Skin of body (tissue), 2 donors: ENCODE results near the gene IQSEC3. TPM values are rescaled to one million over a fixed set of nuclear protein-coding genes. Genes with fewer than 3 reads are reported as not detected.
"Not testable (repeated sequence)": the region's sequence is repeated elsewhere in the genome, so short reads cannot be mapped to it uniquely, and the experiment has no call there.

Experiments
- DNase-seq: peaks from one replicate; lab custom pipeline; 2025; lab: John Stamatoyannopoulos, UW
- total RNA-seq: library from RNA; depleted of rRNA; stranded (reverse); fragments of >200 nt; gene quantifications from one replicate; pipeline ENCODE4 v1.2.3, GENCODE V29; 2014

IQSEC3 gene
- total RNA-seq, 1 donor from 2014 or later, result 2.5 TPM

- no peak for DNase-seq
Observed at GRCh38 chr12:177336-177979, 110.9 kb downstream of the IQSEC3 start.

- DNase-seq, result no peak
Observed at GRCh38 chr12:177980-178828, 111.6 kb downstream of the IQSEC3 start.

- no peak for DNase-seq
Observed at GRCh38 chr12:178829-179109, 112.2 kb downstream of the IQSEC3 start.

GRCh38 chr12:179131-179884 lies 112.7 kb downstream of the IQSEC3 start:
- no peak for DNase-seq

- no peak for DNase-seq
Observed at GRCh38 chr12:179885-180284, 113.3 kb downstream of the IQSEC3 start.

- DNase-seq, result no peak
Observed at GRCh38 chr12:180445-180844, 113.9 kb downstream of the IQSEC3 start.

GRCh38 chr12:181921-182320 lies 115.4 kb downstream of the IQSEC3 start:
- no peak for DNase-seq

GRCh38 chr12:182381-182892 lies 115.9 kb downstream of the IQSEC3 start:
- no peak for DNase-seq

- DNase-seq, result no peak
Observed at GRCh38 chr12:184811-185575, 118.4 kb downstream of the IQSEC3 start.

- no peak for DNase-seq
Observed at GRCh38 chr12:185576-185955, 119.0 kb downstream of the IQSEC3 start.

- DNase-seq, result no peak
Observed at GRCh38 chr12:186006-186625, 119.5 kb downstream of the IQSEC3 start.

GRCh38 chr12:187986-188909 lies 121.7 kb downstream of the IQSEC3 start:
- not testable (repeated sequence) for DNase-seq

- peak; percentile 28 for DNase-seq
Observed at GRCh38 chr12:188910-189621, 122.5 kb downstream of the IQSEC3 start.

GRCh38 chr12:189622-189962 lies 123.0 kb downstream of the IQSEC3 start:
- DNase-seq, result no peak

- DNase-seq, result no peak
Observed at GRCh38 chr12:190881-191280, 124.3 kb downstream of the IQSEC3 start.

- no peak for DNase-seq
Observed at GRCh38 chr12:191541-191940, 125.0 kb downstream of the IQSEC3 start.

GRCh38 chr12:193261-193660 lies 126.7 kb downstream of the IQSEC3 start:
- DNase-seq, result no peak

- no peak for DNase-seq
Observed at GRCh38 chr12:194276-194675, 127.7 kb downstream of the IQSEC3 start.

- DNase-seq, result no peak
Observed at GRCh38 chr12:195156-195555, 128.6 kb downstream of the IQSEC3 start.
